Activated gamma-delta T cell treated with Interleukin-2 at 50 U/mL for 16 hours (primary cell): ENCODE measurements around the gene COX8A.

ENCODE experiments used
- DNase-seq: peaks from one replicate; pipeline ENCODE4 v3.0.0-alpha.2; 2020

Gene COX8A

GRCh38 chr11:64004590-64004984 lies 30.2 kb downstream of the COX8A start:
- DNase-seq, result no peak

- DNase-seq, result no peak
These were observed 31.3 kb downstream of the COX8A start for GRCh38 chr11:64005691-64006090.

- DNase-seq, result no peak
These were observed 32.0 kb downstream of the COX8A start for GRCh38 chr11:64006398-64006797.

- no peak for DNase-seq
These were observed 32.8 kb downstream of the COX8A start for GRCh38 chr11:64007160-64007628.

- no peak for DNase-seq
These were observed 33.3 kb downstream of the COX8A start for GRCh38 chr11:64007629-64008282.

- DNase-seq, result no peak
These were observed 34.0 kb downstream of the COX8A start for GRCh38 chr11:64008283-64008913.

- DNase-seq, result no peak
These were observed 34.7 kb downstream of the COX8A start for GRCh38 chr11:64008914-64009633.

GRCh38 chr11:64009710-64010109 lies 35.3 kb downstream of the COX8A start:
- DNase-seq, result no peak

- DNase-seq, result no peak
These were observed 36.4 kb downstream of the COX8A start for GRCh38 chr11:64010783-64011182.

GRCh38 chr11:64011371-64011770 lies 37.0 kb downstream of the COX8A start:
- DNase-seq, result no peak

- DNase-seq, result no peak
These were observed 38.9 kb downstream of the COX8A start for GRCh38 chr11:64013141-64013896.

- DNase-seq, result no peak
These were observed 39.9 kb downstream of the COX8A start for GRCh38 chr11:64014356-64014755.

- no peak for DNase-seq
These were observed 41.1 kb downstream of the COX8A start for GRCh38 chr11:64015510-64015909.

GRCh38 chr11:64015935-64016845 lies 41.8 kb downstream of the COX8A start:
- DNase-seq, result no peak

GRCh38 chr11:64017945-64018224 lies 43.5 kb downstream of the COX8A start:
- DNase-seq, result no peak

GRCh38 chr11:64018310-64018709 lies 43.9 kb downstream of the COX8A start:
- no peak for DNase-seq

- no peak for DNase-seq
These were observed 45.0 kb downstream of the COX8A start for GRCh38 chr11:64019106-64020037.

- no peak for DNase-seq
These were observed 46.7 kb downstream of the COX8A start for GRCh38 chr11:64020976-64021756.

- no peak for DNase-seq
These were observed 47.3 kb downstream of the COX8A start for GRCh38 chr11:64021757-64022093.

- DNase-seq, result no peak
These were observed 47.8 kb downstream of the COX8A start for GRCh38 chr11:64022125-64022784.
